Spinal cord (tissue), 10 donors: ENCODE results near the gene TACR1. TPM values are rescaled to one million over a fixed set of nuclear protein-coding genes. Genes with fewer than 3 reads are reported as not detected.

Experiments used
- DNase-seq, 6 donors: peaks; one replicate each; pipeline versions ENCODE4 v3.0.0 to v3.0.0-alpha.2; 2013 to 2015; ENCODE audit warnings: low spot score in 6 of 6, low read depth in 4 of 6
- H3K27ac ChIP-seq: one replicate; pipeline ENCODE4 v1.5.1; 2013; ENCODE audit warnings: low read depth, low read length, control low read depth
- H3K27me3 ChIP-seq: one replicate; pipeline ENCODE4 v1.6.1; 2013; ENCODE audit warnings: low read length; ENCODE audit not compliant: control insufficient read depth, insufficient read depth
- H3K36me3 ChIP-seq: one replicate; pipeline ENCODE4 v1.6.1; 2013; ENCODE audit warnings: low read length; ENCODE audit not compliant: control insufficient read depth, insufficient read depth
- H3K4me1 ChIP-seq: one replicate; pipeline ENCODE4 v1.6.1; 2013; ENCODE audit warnings: low read length; ENCODE audit not compliant: control insufficient read depth, insufficient read depth
- H3K4me3 ChIP-seq: one replicate; pipeline ENCODE4 v1.5.1; 2013; ENCODE audit warnings: low read depth, low read length, control low read depth
- H3K9me3 ChIP-seq: one replicate; pipeline ENCODE4 v1.6.1; 2013; ENCODE audit warnings: low read length; ENCODE audit not compliant: control insufficient read depth, insufficient read depth
- WGBS: methylation state at CpG from one replicate; pipeline ENCODE4 v1.1.5; 2013; ENCODE audit warnings: missing lambda C conversion rate; ENCODE audit not compliant: insufficient coverage; 5-methylcytosine and 5-hydroxymethylcytosine counted together
- polyA plus RNA-seq, 2 donors: library from polyadenylated mRNA; unstranded; fragments of 120-200 nt; gene quantifications; one replicate each; pipeline ENCODE4 v1.2.1, GENCODE V29; 2013; ENCODE audit not compliant: insufficient read length in 2 of 2
- total RNA-seq, 2 donors: library from RNA; depleted of rRNA in 1 of 2; stranded (reverse); fragments of 120-200 nt in 1 of 2; fragments of >200 nt in 1 of 2; gene quantifications; one replicate each; pipeline versions ENCODE4 v1.2.3 to v1.2.4, GENCODE V29; 2013 to 2014
- donor health status: healthy.

TACR1 gene
- total and polyA plus RNA-seq, 4 donors: 1.7 to 7.8 (median 6.8) TPM

DNA sequence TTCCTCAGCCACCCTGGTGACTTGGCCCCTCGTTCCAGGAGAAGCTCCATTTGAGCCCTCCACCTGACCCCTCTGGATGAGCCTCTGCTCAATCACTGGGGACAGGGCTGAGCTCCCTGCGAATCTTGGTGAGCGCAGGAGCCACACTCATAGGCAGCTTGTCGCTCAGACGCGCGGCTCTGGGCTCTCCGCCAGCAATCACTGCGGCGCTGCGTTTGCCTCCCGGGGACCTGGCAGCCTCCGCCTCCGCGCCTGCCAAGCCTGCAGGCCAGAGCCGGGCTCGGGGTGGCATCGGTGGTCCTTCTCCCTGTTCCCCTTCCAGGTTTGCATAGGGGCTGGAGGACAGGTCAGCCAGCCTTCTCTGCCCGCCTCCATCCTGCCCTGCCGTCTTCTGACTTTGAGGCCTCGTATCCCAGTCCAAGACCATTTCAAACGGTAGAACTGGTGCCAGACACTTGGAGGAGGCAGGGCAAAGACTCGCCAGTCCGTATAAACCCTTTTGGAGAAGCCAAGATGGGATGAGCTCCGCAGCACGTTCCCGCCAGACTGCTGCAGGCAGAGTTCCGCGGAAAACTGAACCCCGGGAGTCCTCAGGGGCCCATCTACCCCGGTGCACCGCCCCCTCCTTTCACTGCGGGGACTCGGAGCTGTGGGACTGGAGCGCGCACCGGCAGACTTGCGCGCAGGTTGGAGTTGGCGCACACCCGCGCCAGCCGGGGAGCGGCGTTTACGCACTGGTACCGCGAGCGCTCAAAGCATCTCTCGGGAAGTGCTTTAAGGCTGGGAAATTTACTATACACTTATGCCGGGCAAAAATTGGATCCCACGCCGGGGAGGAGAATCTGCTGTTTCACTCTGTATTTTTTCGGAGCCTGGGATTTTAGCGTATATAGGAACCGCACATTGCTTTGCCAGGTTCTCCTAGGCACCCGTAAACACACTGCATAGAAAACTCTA is 1.1 kb upstream of the TACR1 start:
- Histone ChIP-seq H3K36me3 (no peaks in the 10 kb centered on the region), H3K27ac (peak overlapping the region; percentile 20), H3K9me3 (no peaks in the 10 kb centered on the region), H3K4me3 (peak overlapping the region; percentile 49), H3K27me3 (peaks cover 37% of the 10 kb centered on the region), H3K4me1 (peaks cover 24% of the 10 kb centered on the region)
- DNase-seq: peak in 5 of 6 donors; percentile 48 to 96 (median 71)
- under 1% methylated on average over 57 of the region's 57 CpGs for WGBS

GRCh38 chr2:75195076-75195691 is 4.1 kb downstream of the TACR1 start:
- Histone ChIP-seq H3K36me3 (no peaks in the 10 kb centered on the region), H3K27me3 (peaks cover 30% of the 10 kb centered on the region), H3K9me3 (no peaks in the 10 kb centered on the region), H3K27ac (no peak overlapping the region), H3K4me1 (peaks cover 17% of the 10 kb centered on the region), H3K4me3 (no peak overlapping the region)
- no CpG with 5 or more reads among the region's 1 CpG for WGBS
- DNase-seq: no peak

GRCh38 chr2:75194184-75194868 is 5.0 kb downstream of the TACR1 start:
- peaks cover 22% of the 10 kb centered on the region for H3K27me3 ChIP-seq
- H3K36me3 ChIP-seq: no peaks in the 10 kb centered on the region
- DNase-seq: no peak
- H3K9me3 ChIP-seq: no peaks in the 10 kb centered on the region
- no peak overlapping the region for H3K27ac ChIP-seq
- peaks cover 9% of the 10 kb centered on the region for H3K4me1 ChIP-seq
- 100% methylated on average over 1 of the region's 4 CpGs for WGBS
- no peak overlapping the region for H3K4me3 ChIP-seq

DNA sequence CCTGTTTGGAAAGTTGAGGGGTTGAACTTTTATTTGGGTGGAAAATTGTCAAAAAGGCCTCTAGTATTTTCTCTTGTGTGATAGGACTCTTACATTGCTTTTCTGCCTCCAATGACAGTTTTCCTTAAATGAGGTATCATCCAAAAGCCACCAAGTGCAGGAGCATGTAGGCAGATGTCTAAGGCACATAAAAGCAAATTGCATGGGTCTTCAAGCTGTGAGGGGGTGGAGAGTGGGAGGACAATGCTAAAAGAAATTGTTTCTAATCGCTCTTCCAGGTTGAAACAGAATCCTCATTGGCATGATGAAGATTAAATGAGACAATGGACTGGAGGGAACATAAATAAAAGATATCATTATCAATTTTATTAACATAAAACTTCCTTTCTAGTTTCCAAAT is 6.8 kb downstream of the TACR1 start:
- Histone ChIP-seq H3K36me3 (no peaks in the 10 kb centered on the region), H3K9me3 (no peaks in the 10 kb centered on the region), H3K4me3 (no peak overlapping the region), H3K4me1 (no peaks in the 10 kb centered on the region), H3K27me3 (peaks cover 8% of the 10 kb centered on the region), H3K27ac (no peak overlapping the region)
- WGBS: no CpG with 5 or more reads among the region's 1 CpG
- no peak for DNase-seq

DNA sequence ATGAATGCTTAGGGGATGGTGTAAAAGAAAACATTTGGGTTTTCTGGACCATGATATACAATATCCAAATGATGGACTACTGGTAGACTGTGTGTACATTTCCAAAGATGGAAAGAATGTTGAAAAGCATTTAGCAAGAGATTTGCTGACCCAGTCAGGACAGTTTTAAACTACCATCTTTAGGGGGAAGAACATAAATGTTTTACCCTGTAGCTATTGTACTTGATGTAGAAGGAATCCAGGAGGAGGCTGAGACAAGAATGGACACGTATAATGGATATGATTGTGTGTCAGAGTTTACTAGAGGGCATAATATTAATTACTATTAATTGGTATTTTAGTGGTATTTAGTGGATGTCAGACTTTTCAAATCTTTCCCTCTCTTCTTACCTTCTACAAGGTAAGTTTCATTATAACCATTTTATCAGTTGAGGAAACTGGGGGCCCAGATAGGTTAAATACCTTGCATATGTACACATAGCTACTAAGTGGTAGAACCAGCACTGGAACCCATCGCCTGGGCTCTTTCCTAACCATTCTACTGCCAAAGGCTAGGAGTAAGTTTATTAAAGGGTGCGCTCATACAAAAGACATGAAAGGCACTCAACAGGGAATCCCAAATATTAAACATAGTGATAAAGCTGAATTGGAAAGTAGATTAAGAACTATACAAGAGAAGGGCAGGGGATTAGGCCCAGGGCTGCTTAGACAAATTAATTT is 8.9 kb downstream of the TACR1 start:
- Histone ChIP-seq H3K9me3 (no peaks in the 10 kb centered on the region), H3K27ac (no peak overlapping the region), H3K36me3 (no peaks in the 10 kb centered on the region), H3K4me1 (no peaks in the 10 kb centered on the region), H3K27me3 (no peaks in the 10 kb centered on the region), H3K4me3 (no peak overlapping the region)
- WGBS: no CpG with 5 or more reads among the region's 3 CpGs
- DNase-seq: no peak

DNA sequence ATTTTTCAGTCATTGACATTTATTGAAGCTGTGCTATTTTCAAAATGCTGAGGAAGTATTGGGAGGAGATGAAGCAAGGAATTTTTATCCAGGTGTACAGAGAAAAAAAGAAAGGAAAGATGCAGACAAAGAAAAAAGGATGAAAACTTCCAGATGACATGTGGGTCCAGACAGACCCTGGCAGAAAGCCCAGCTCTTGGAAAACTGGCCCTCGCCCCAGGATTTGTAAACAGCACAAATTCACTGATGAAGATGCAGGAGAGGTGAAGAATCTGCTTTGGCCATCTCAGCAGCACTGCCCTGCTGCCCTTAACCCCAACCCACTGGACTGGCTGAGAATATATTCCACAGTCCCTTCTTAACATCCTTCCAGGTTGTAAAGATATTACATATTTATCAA is 12.5 kb downstream of the TACR1 start:
- H3K36me3 ChIP-seq: no peaks in the 10 kb centered on the region
- H3K27ac ChIP-seq: no peak overlapping the region
- H3K27me3 ChIP-seq: no peaks in the 10 kb centered on the region
- WGBS: 40% methylated on average over 1 of the region's 1 CpG
- no peaks in the 10 kb centered on the region for H3K9me3 ChIP-seq
- no peak overlapping the region for H3K4me3 ChIP-seq
- peak in 4 of 6 donors; percentile 35 to 75 (median 54) for DNase-seq
- no peaks in the 10 kb centered on the region for H3K4me1 ChIP-seq

DNA sequence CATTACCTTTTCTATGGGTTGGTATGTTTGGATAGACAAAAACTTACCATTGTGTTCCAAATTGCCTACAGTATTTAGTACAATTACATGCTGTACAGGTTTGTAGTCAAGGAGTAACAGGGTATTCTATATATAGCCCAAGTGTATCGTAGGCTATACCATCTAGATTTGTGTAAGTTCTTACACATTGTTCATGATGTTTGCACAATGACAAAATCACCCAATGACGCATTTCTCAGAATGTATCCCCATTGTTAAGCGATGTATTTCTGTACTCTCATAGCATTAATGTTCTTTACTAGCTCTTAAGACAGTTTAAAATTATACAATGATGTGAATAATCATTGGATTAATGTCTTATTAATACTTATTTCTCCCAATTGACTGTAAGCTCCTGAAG is 16.7 kb downstream of the TACR1 start:
- no peak overlapping the region for H3K27ac ChIP-seq
- WGBS: no CpG with 5 or more reads among the region's 3 CpGs
- DNase-seq: no peak
- H3K4me3 ChIP-seq: no peak overlapping the region
- no peaks in the 10 kb centered on the region for H3K27me3 ChIP-seq
- no peaks in the 10 kb centered on the region for H3K9me3 ChIP-seq
- H3K4me1 ChIP-seq: no peaks in the 10 kb centered on the region
- no peaks in the 10 kb centered on the region for H3K36me3 ChIP-seq

DNA sequence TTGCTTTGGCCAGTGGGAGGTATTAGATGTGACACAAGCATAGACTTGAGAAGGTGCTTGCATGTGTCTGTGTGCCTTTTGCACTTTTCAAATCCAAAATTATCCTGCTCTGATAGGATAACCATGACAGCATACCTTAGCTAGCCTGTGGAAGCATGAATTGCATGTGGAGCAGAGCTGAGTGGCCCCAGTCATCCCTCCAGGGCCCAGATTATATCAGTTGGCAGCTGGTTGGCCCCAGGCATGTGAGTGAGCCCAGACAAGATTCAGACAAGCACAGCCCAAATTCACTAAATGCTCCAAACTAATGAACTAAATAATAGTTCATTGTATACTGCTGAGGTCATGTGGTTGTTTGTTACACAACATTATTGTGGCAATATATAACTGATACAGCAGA is 18.8 kb downstream of the TACR1 start:
- Histone ChIP-seq H3K4me3 (no peak overlapping the region), H3K4me1 (no peaks in the 10 kb centered on the region), H3K27ac (no peak overlapping the region), H3K36me3 (no peaks in the 10 kb centered on the region), H3K9me3 (no peaks in the 10 kb centered on the region), H3K27me3 (no peaks in the 10 kb centered on the region)
- DNase-seq: no peak

DNA sequence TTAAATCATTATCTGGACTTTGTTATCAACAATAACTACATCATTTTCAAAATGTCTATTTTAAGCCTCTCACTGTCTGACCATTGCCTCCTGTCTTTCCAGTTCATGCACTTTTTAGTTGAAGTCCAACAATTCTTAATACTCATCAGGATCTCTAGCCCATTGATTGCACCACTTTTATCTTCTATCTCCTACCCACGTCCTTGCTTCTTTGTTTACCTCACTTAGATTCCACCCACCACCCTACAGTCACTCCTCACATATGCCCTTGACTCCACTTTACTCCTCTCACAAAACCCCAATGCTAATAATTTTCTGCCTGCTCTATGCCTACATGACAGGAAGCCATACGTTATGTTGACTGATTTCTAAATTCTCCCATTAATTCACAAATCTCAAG is 21.9 kb downstream of the TACR1 start:
- Histone ChIP-seq H3K27me3 (no peaks in the 10 kb centered on the region), H3K36me3 (no peaks in the 10 kb centered on the region), H3K4me3 (no peak overlapping the region), H3K9me3 (no peaks in the 10 kb centered on the region), H3K4me1 (no peaks in the 10 kb centered on the region), H3K27ac (no peak overlapping the region)
- DNase-seq: no peak
- WGBS: 79% methylated on average over 2 of the region's 2 CpGs
